ENCODE data around the gene CCL25. TPM values are rescaled to one million over a fixed set of nuclear protein-coding genes. Genes with fewer than 3 reads are reported as not detected.

The CCL25 gene
- polyA plus RNA-seq, 1 of the 3 experiments (the other 2 are of a cell fraction), result not detected

GRCh38 chr19:8083141-8083540 is 30.6 kb downstream of the CCL25 start:
- TF ChIP-seq IRF3 (IDR thresholded peaks at IDR 0.05; ENCODE audit: low read depth, low read length) (no peak), FOXJ3 (CRISPR knock-in tag; IDR thresholded peaks at IDR 0.05) (no peak), SIN3A (IDR thresholded peaks at IDR 0.05; ENCODE audit: borderline replicate concordance, low read depth, low read length) (no peak), ZBTB33 (IDR thresholded peaks at IDR 0.05; ENCODE audit: borderline replicate concordance, low read depth) (no peak), JUND (IDR thresholded peaks at IDR 0.05) (no peak), RFX5 (IDR thresholded peaks at IDR 0.05; ENCODE audit: low read length) (no peak), USF1 (IDR thresholded peaks at IDR 0.05; ENCODE audit: borderline replicate concordance, low read depth) (no peak), ELF1 (IDR thresholded peaks at IDR 0.05) (no peak), EZH2phosphoT487 (IDR thresholded peaks at IDR 0.05; ENCODE audit: borderline replicate concordance, low read depth) (no peak), RAD21 (IDR thresholded peaks at IDR 0.05; ENCODE audit: low read length) (no peak), GABPA (IDR thresholded peaks at IDR 0.05; ENCODE audit: low read depth) (no peak), GATA2 (CRISPR knock-in tag; IDR thresholded peaks at IDR 0.05) (no peak), RCOR1 (IDR thresholded peaks at IDR 0.05; ENCODE audit: low read length) (no peak), NRF1 (IDR thresholded peaks at IDR 0.05; ENCODE audit: low read depth, low read length) (no peak), SMC3 (IDR thresholded peaks at IDR 0.05; ENCODE audit: low read depth, low read length) (no peak), FOSL2 (IDR thresholded peaks at IDR 0.05; ENCODE audit: borderline replicate concordance, low read depth) (no peak), MXI1 (IDR thresholded peaks at IDR 0.05; ENCODE audit: low read depth, low read length) (no peak)
- H3K79me2 ChIP-seq (ENCODE audit: insufficient read depth), result no peaks in the 10 kb centered on the region
- H4K20me1 ChIP-seq (ENCODE audit: insufficient read depth), result no peaks in the 10 kb centered on the region
- no peak overlapping the region for H3K4me3 ChIP-seq (ENCODE audit: low read depth in 2 of 2, low read length in 1 of 2)
- no peak for DNase-seq
- WGBS (ENCODE audit: low lambda C conversion rate), result 75% methylated on average over 5 of the region's 12 CpGs
- H3K36me3 ChIP-seq (replicated peaks in 1 of 2; ENCODE audit: control insufficient read depth in 1 of 2, insufficient read depth in 2 of 2, low read length in 1 of 2), result no peaks in the 10 kb centered on the region
- no peak overlapping the region for H3K4me2 ChIP-seq
- no peaks in the 10 kb centered on the region for H3K4me1 ChIP-seq (ENCODE audit: control insufficient read depth in 1 of 2, insufficient read depth in 2 of 2, low read depth in 1 of 2, low read length in 1 of 2)
- H3F3A ChIP-seq (replicated peaks; ENCODE audit: insufficient read depth), result no peaks in the 10 kb centered on the region
- CTCF ChIA-PET, result no interaction called here
- H3K27me3 ChIP-seq (ENCODE audit: insufficient read depth), result no peaks in the 10 kb centered on the region
- H2AFZ ChIP-seq (ENCODE audit: low read depth), result no peak overlapping the region
- no peak overlapping the region for H3K9ac ChIP-seq
- H3K27ac ChIP-seq (ENCODE audit: low read depth in 2 of 2, low read length in 1 of 2), result no peak overlapping the region
- POLR2A ChIA-PET, result no interaction called here
- no peaks in the 10 kb centered on the region for H3K9me3 ChIP-seq
- no peaks in the 10 kb centered on the region for H3K9me2 ChIP-seq

Data from SK-N-SH (cell line).